ENCODE results near the gene ATG10.

- TF ChIP-seq CTBP1 (IDR thresholded peaks at IDR 0.05; ENCODE audit: borderline replicate concordance) (no peak), HDGF (IDR thresholded peaks at IDR 0.05; ENCODE audit: borderline replicate concordance) (no peak), LEF1 (IDR thresholded peaks at IDR 0.05; ENCODE audit: borderline replicate concordance) (no peak), ELF4 (IDR thresholded peaks at IDR 0.05) (no peak), SP1 (IDR thresholded peaks at IDR 0.05) (no peak), FOXK2 (IDR thresholded peaks at IDR 0.05) (no peak), FOXM1 (IDR thresholded peaks at IDR 0.05; ENCODE audit: borderline replicate concordance) (no peak), ZNF384 (IDR thresholded peaks at IDR 0.05) (no peak)
Measured at GRCh38 chr5:82142928-82143577, 171.2 kb downstream of the ATG10 start.

Measured in HEK293T (cell line).